ENCODE results near the gene LAMTOR4.
A peak's percentile ranks its signal among the peaks of the same experiment; 100 is the strongest.

Gene LAMTOR4

DNA sequence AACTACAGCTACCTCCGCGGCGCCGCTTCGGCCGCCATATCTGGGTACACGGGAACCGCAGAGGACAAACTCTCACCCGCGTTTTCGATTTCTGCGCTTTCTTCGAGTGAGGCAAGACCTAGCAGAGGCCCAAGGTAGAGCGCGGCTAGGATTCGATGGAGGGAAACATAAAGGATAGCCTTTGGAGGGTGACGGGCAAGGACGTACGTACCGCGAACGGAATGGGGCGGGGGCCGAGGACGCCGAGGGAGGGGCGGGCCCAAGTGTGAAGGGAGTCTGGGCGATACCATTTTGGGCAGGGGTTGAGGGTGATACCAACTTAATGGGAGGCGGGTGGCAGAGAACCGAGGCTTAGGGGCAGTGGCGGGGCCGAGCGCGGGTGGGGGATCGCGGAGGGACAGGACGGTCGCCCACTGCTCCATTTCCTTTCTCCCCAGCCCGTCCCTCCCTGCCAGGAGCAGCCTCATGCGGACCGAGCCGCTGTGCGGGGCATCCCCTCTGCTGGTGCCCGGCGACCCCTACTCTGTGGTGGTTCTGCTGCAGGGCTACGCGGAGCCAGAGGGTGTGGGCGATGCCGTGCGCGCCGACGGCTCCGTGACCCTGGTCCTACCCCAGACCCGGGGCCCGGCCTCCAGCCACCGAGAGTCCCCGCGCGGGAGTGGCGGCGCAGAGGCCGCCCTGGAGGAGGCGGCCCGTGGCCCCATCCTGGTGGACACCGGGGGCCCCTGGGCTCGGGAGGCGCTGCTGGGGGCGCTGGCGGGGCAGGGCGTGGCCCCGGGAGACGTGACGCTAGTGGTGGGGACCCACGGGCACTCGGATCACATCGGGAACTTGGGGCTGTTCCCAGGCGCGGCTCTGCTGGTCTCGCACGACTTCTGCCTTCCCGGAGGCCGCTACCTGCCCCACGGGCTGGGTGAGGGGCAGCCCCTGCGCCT, 21.5 kb upstream of the LAMTOR4 start, which contains the start of gene MBLAC1:
Gene MBLAC1, plus strand, starts transcription at position 37 of the 935 bp plus-strand sequence. Its CDS starts 429 bp downstream, at position 466.
- Histone ChIP-seq H3K9me3 (replicated peaks in 1 of 2; ENCODE audit: control insufficient read depth in 2 of 2, insufficient read depth in 1 of 2, low read depth in 1 of 2, low read length in 2 of 2) (no peaks in the 10 kb centered on the region), H2AFZ (ENCODE audit: low read length) (peak within 1 kb of the TSS; percentile 99), H3K18ac (ENCODE audit: low read length) (peak within 1 kb of the TSS; percentile 99), H3K4me2 (ENCODE audit: insufficient read depth, low read length, poor library complexity, severe bottlenecking) (peak within 1 kb of the TSS; percentile 92), H3K27ac (replicated peaks; ENCODE audit: low read length) (peak within 1 kb of the TSS; percentile 99), H3K36me3 (replicated peaks in 1 of 2; ENCODE audit: control insufficient read depth in 2 of 2, insufficient read depth in 2 of 2, low read length in 2 of 2) (peaks cover 4 to 21% of the 10 kb centered on the region in 2 donors), H3K4me3 (ENCODE audit: low read length in 2 of 2) (peak within 1 kb of the TSS; percentile 74 to 94), H2BK5ac (ENCODE audit: low read length) (peak within 1 kb of the TSS; percentile 85), H3K14ac (ENCODE audit: low read length) (peak within 1 kb of the TSS; percentile 95), H3K4ac (ENCODE audit: low read length) (peak within 1 kb of the TSS; percentile 86), H2AK5ac (ENCODE audit: low read depth, low read length) (peak within 1 kb of the TSS; percentile 50), H2BK120ac (ENCODE audit: low read depth, low read length) (no peak within 1 kb of the TSS), H3K4me1 (ENCODE audit: control insufficient read depth in 2 of 2, insufficient read depth in 1 of 2, low read depth in 1 of 2, low read length in 2 of 2) (peaks cover 3 to 6% of the 10 kb centered on the region in 2 donors), H3K9ac (ENCODE audit: low read depth, low read length, poor library complexity) (peak within 1 kb of the TSS; percentile 96), H4K8ac (ENCODE audit: low read depth, low read length) (peak within 1 kb of the TSS; percentile 97), H4K91ac (ENCODE audit: low read depth, low read length, poor library complexity) (peak within 1 kb of the TSS; percentile 89), H3K79me1 (ENCODE audit: low read depth, low read length) (peaks cover 2% of the 10 kb centered on the region), H2BK15ac (ENCODE audit: low read length) (peak within 1 kb of the TSS; percentile 96), H2BK12ac (ENCODE audit: low read length) (peak within 1 kb of the TSS; percentile 96), H3K27me3 (ENCODE audit: control insufficient read depth in 3 of 3, insufficient read depth in 3 of 3, low read depth in 1 of 3, low read length in 3 of 3) (peaks cover 0 to 15% (median 0%) of the 10 kb centered on the region in 3 experiments), H3K23ac (ENCODE audit: low read depth, low read length, poor library complexity) (peak within 1 kb of the TSS; percentile 76)
- WGBS, 2 donors (ENCODE audit: extremely low coverage in 2 of 2, insufficient read length in 2 of 2, insufficient replicate concordance in 1 of 2) = no CpG with 5 or more reads among the region's 85 CpGs
- peak; percentile 95 for DNase-seq (ENCODE audit: low spot score)

DNA sequence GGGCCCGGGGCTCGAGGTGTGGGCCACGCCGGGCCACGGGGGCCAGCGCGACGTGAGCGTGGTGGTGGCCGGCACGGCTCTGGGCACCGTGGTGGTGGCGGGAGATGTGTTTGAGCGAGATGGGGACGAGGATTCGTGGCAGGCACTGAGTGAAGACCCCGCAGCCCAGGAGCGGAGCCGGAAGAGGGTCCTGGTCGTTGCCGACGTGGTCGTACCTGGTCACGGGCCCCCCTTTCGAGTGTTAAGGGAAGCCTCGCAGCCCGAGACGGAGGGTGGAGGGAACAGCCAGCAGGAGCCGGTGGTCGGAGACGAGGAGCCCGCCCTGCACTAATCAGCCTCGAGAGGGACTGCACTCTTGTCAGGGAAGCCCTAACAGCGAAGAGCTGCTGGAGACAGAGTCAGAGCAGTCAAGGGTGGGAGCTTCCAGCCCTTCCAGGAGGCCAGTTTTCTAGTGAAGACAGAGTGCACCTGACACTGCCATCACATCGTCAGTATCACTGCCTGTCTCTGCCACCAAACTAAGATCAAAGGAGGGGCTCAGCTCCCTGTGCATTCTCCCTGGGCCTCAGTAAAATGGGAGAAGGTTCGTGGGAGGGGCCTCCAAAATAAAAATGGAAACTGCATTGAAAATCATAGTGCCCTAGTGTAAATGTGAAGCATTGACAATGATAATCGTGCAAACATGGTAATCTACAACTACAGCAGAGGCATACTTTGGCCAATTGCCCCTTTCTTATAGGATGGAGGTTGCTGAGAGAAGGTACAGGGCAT, 20.7 kb upstream of the LAMTOR4 start:
- Histone ChIP-seq H3K23ac (ENCODE audit: low read depth, low read length, poor library complexity) (peak overlapping the region; percentile 39), H3K18ac (ENCODE audit: low read length) (peak overlapping the region; percentile 98), H3K4ac (ENCODE audit: low read length) (no peak overlapping the region), H4K8ac (ENCODE audit: low read depth, low read length) (peak overlapping the region; percentile 72), H3K36me3 (replicated peaks in 1 of 2; ENCODE audit: control insufficient read depth in 2 of 2, insufficient read depth in 2 of 2, low read length in 2 of 2) (peaks cover 4 to 17% of the 10 kb centered on the region in 2 donors), H2BK5ac (ENCODE audit: low read length) (peak overlapping the region; percentile 63), H2AK5ac (ENCODE audit: low read depth, low read length) (peak overlapping the region; percentile 50), H3K4me2 (ENCODE audit: insufficient read depth, low read length, poor library complexity, severe bottlenecking) (peak overlapping the region; percentile 92), H2BK120ac (ENCODE audit: low read depth, low read length) (no peak overlapping the region), H2BK12ac (ENCODE audit: low read length) (peak overlapping the region; percentile 96), H2BK15ac (ENCODE audit: low read length) (peak overlapping the region; percentile 96), H3K27me3 (ENCODE audit: control insufficient read depth in 3 of 3, insufficient read depth in 3 of 3, low read depth in 1 of 3, low read length in 3 of 3) (peaks cover 0 to 15% (median 0%) of the 10 kb centered on the region in 3 experiments), H2AFZ (ENCODE audit: low read length) (peak overlapping the region; percentile 99), H3K14ac (ENCODE audit: low read length) (peak overlapping the region; percentile 95), H3K9ac (ENCODE audit: low read depth, low read length, poor library complexity) (peak overlapping the region; percentile 96), H3K27ac (replicated peaks; ENCODE audit: low read length) (no peak overlapping the region), H3K4me3 (ENCODE audit: low read length in 2 of 2) (peak overlapping the region; percentile 74 to 94), H4K91ac (ENCODE audit: low read depth, low read length, poor library complexity) (no peak overlapping the region), H3K9me3 (replicated peaks in 1 of 2; ENCODE audit: control insufficient read depth in 2 of 2, insufficient read depth in 1 of 2, low read depth in 1 of 2, low read length in 2 of 2) (no peaks in the 10 kb centered on the region), H3K4me1 (ENCODE audit: control insufficient read depth in 2 of 2, insufficient read depth in 1 of 2, low read depth in 1 of 2, low read length in 2 of 2) (peaks cover 3 to 6% of the 10 kb centered on the region in 2 donors), H3K79me1 (ENCODE audit: low read depth, low read length) (peaks cover 2% of the 10 kb centered on the region)
- WGBS, 2 donors (ENCODE audit: extremely low coverage in 2 of 2, insufficient read length in 2 of 2, insufficient replicate concordance in 1 of 2) = no CpG with 5 or more reads among the region's 37 CpGs
- no peak for DNase-seq (ENCODE audit: low spot score)

DNA sequence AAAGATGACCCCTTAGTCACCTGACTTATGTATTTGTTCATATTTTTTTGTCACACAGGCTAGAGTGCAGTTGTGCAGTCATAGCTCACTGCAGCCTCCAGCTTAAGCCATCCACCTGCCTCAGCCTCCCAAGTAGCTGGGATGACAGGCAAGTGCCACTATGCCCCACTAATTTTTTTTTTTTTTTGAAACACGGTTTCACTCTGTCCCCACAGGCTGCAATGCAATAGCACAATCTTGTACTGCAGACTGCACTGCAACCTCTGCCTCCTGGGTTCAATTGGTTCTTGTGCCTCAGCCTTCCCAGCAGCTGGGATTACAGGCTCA, 20.1 kb upstream of the LAMTOR4 start:
- Histone ChIP-seq H3K4me2 (ENCODE audit: insufficient read depth, low read length, poor library complexity, severe bottlenecking) (no peak overlapping the region), H3K14ac (ENCODE audit: low read length) (no peak overlapping the region), H3K4me1 (ENCODE audit: control insufficient read depth in 2 of 2, insufficient read depth in 1 of 2, low read depth in 1 of 2, low read length in 2 of 2) (peaks cover 3 to 6% of the 10 kb centered on the region in 2 donors), H4K8ac (ENCODE audit: low read depth, low read length) (no peak overlapping the region), H3K79me1 (ENCODE audit: low read depth, low read length) (peaks cover 2% of the 10 kb centered on the region), H2BK15ac (ENCODE audit: low read length) (no peak overlapping the region), H3K9me3 (replicated peaks in 1 of 2; ENCODE audit: control insufficient read depth in 2 of 2, insufficient read depth in 1 of 2, low read depth in 1 of 2, low read length in 2 of 2) (no peaks in the 10 kb centered on the region), H2AFZ (ENCODE audit: low read length) (no peak overlapping the region), H3K27me3 (ENCODE audit: control insufficient read depth in 3 of 3, insufficient read depth in 3 of 3, low read depth in 1 of 3, low read length in 3 of 3) (peaks cover 0 to 15% (median 0%) of the 10 kb centered on the region in 3 experiments), H3K27ac (replicated peaks; ENCODE audit: low read length) (no peak overlapping the region), H3K36me3 (replicated peaks in 1 of 2; ENCODE audit: control insufficient read depth in 2 of 2, insufficient read depth in 2 of 2, low read length in 2 of 2) (peaks cover 4 to 17% of the 10 kb centered on the region in 2 donors), H3K4ac (ENCODE audit: low read length) (no peak overlapping the region), H2AK5ac (ENCODE audit: low read depth, low read length) (no peak overlapping the region), H3K23ac (ENCODE audit: low read depth, low read length, poor library complexity) (no peak overlapping the region), H3K9ac (ENCODE audit: low read depth, low read length, poor library complexity) (no peak overlapping the region), H3K18ac (ENCODE audit: low read length) (no peak overlapping the region), H2BK5ac (ENCODE audit: low read length) (no peak overlapping the region), H2BK120ac (ENCODE audit: low read depth, low read length) (no peak overlapping the region), H2BK12ac (ENCODE audit: low read length) (no peak overlapping the region), H3K4me3 (ENCODE audit: low read length in 2 of 2) (peak overlapping the region in 1 of 2 donors; percentile 2), H4K91ac (ENCODE audit: low read depth, low read length, poor library complexity) (no peak overlapping the region)
- no peak for DNase-seq (ENCODE audit: low spot score)
- WGBS, 2 donors (ENCODE audit: extremely low coverage in 2 of 2, insufficient read length in 2 of 2, insufficient replicate concordance in 1 of 2) = no CpG with 5 or more reads among the region's 1 CpG

Data from neuronal stem cell (in vitro differentiated cells).